Measurements from ENCODE around the gene MUC5AC.

- TF ChIP-seq CTCF (IDR thresholded peaks at IDR 0.05; ENCODE audit: low read depth, low read length, missing input control) (no peak), TAF1 (conservative IDR thresholded peaks at IDR 0.05) (no peak), ZBTB33 (IDR thresholded peaks at IDR 0.05) (no peak), MAX (IDR thresholded peaks at IDR 0.05) (no peak), RAD21 (IDR thresholded peaks at IDR 0.05) (no peak), SP1 (IDR thresholded peaks at IDR 0.05) (no peak), YY1 (IDR thresholded peaks at IDR 0.05) (no peak), JUND (IDR thresholded peaks at IDR 0.05) (no peak), GABPA (IDR thresholded peaks at IDR 0.05 in 1 of 2, conservative IDR thresholded peaks at IDR 0.05 in 1 of 2) (no peak), FOXA1 (IDR thresholded peaks at IDR 0.05) (no peak), FOXA2 (IDR thresholded peaks at IDR 0.05) (no peak), RXRA (IDR thresholded peaks at IDR 0.05) (no peak), HNF4A (conservative IDR thresholded peaks at IDR 0.05) (no peak)
- TF ChIP-seq, protein P1, sequence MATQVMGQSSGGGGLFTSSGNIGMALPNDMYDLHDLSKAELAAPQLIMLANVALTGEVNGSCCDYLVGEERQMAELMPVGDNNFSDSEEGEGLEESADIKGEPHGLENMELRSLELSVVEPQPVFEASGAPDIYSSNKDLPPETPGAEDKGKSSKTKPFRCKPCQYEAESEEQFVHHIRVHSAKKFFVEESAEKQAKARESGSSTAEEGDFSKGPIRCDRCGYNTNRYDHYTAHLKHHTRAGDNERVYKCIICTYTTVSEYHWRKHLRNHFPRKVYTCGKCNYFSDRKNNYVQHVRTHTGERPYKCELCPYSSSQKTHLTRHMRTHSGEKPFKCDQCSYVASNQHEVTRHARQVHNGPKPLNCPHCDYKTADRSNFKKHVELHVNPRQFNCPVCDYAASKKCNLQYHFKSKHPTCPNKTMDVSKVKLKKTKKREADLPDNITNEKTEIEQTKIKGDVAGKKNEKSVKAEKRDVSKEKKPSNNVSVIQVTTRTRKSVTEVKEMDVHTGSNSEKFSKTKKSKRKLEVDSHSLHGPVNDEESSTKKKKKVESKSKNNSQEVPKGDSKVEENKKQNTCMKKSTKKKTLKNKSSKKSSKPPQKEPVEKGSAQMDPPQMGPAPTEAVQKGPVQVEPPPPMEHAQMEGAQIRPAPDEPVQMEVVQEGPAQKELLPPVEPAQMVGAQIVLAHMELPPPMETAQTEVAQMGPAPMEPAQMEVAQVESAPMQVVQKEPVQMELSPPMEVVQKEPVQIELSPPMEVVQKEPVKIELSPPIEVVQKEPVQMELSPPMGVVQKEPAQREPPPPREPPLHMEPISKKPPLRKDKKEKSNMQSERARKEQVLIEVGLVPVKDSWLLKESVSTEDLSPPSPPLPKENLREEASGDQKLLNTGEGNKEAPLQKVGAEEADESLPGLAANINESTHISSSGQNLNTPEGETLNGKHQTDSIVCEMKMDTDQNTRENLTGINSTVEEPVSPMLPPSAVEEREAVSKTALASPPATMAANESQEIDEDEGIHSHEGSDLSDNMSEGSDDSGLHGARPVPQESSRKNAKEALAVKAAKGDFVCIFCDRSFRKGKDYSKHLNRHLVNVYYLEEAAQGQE (IDR thresholded peaks at IDR 0.05), result no peak
Measured at GRCh38 chr11:1112351-1113191, 45.2 kb upstream of the MUC5AC start.
